Measurements from ENCODE around the gene PCDHA9.
"Not testable (repeated sequence)": the region's sequence is repeated elsewhere in the genome, so short reads cannot be mapped to it uniquely, and the experiment has no call there.

The PCDHA9 gene

GRCh38 chr5:140848139-140849102 is at the start of gene PCDHA9:
Gene PCDHA9, plus strand, starts transcription at chr5:140848382. Its CDS starts 114 bp downstream, at chr5:140848496.
- DNase-seq (ENCODE audit: low read depth) = not testable (repeated sequence)

GRCh38 chr5:140800816-140801493 is 47.2 kb upstream of the PCDHA9 start, which contains the start of gene PCDHA3:
Gene PCDHA3, plus strand, starts transcription at chr5:140801057.
- no peak for DNase-seq (ENCODE audit: low read depth)

- no peak for DNase-seq (ENCODE audit: low read depth)
These were observed 46.7 kb upstream of the PCDHA9 start for GRCh38 chr5:140801494-140801841.

GRCh38 chr5:140802381-140802780 is 45.8 kb upstream of the PCDHA9 start:
- not testable (repeated sequence) for DNase-seq (ENCODE audit: low read depth)

- no peak for DNase-seq (ENCODE audit: low read depth)
These were observed 45.4 kb upstream of the PCDHA9 start for GRCh38 chr5:140802781-140803271.

GRCh38 chr5:140806834-140807775 is 41.1 kb upstream of the PCDHA9 start, which contains the start of gene PCDHA4:
Gene PCDHA4, plus strand, starts transcription at chr5:140807068.
- no peak for DNase-seq (ENCODE audit: low read depth)

- not testable (repeated sequence) for DNase-seq (ENCODE audit: low read depth)
These were observed 39.8 kb upstream of the PCDHA9 start for GRCh38 chr5:140808241-140808888.

- DNase-seq (ENCODE audit: low read depth) = no peak
These were observed 39.3 kb upstream of the PCDHA9 start for GRCh38 chr5:140808889-140809291.

- DNase-seq (ENCODE audit: low read depth) = no peak
These were observed 26.6 kb upstream of the PCDHA9 start, which contains the start of gene PCDHA5 for GRCh38 chr5:140821375-140822280. Gene PCDHA5, plus strand, starts transcription at chr5:140821613.

GRCh38 chr5:140822281-140822629 is 25.9 kb upstream of the PCDHA9 start:
- no peak for DNase-seq (ENCODE audit: low read depth)

- not testable (repeated sequence) for DNase-seq (ENCODE audit: low read depth)
These were observed 25.2 kb upstream of the PCDHA9 start for GRCh38 chr5:140822969-140823368.

- DNase-seq (ENCODE audit: low read depth) = no peak
These were observed 24.7 kb upstream of the PCDHA9 start for GRCh38 chr5:140823475-140823874.

- DNase-seq (ENCODE audit: low read depth) = no peak
These were observed 20.3 kb upstream of the PCDHA9 start, which contains the start of gene PCDHA6 for GRCh38 chr5:140827704-140828361. Gene PCDHA6, plus strand, starts transcription at chr5:140827960. Its CDS starts 132 bp downstream, at chr5:140828092.

GRCh38 chr5:140828362-140828737 is 19.8 kb upstream of the PCDHA9 start:
- DNase-seq (ENCODE audit: low read depth) = no peak

GRCh38 chr5:140829511-140830501 is 18.4 kb upstream of the PCDHA9 start:
- not testable (repeated sequence) for DNase-seq (ENCODE audit: low read depth)

GRCh38 chr5:140833993-140834392 is 14.2 kb upstream of the PCDHA9 start, which contains the start of gene PCDHA7:
Gene PCDHA7, plus strand, starts transcription at chr5:140834269. Its CDS starts 115 bp downstream, at chr5:140834384.
- DNase-seq (ENCODE audit: low read depth) = no peak

- not testable (repeated sequence) for DNase-seq (ENCODE audit: low read depth)
These were observed 13.7 kb upstream of the PCDHA9 start for GRCh38 chr5:140834439-140835008.
